Stomach (tissue), 9 donors: ENCODE measurements around the gene MTMR10. TPM values are rescaled to one million over a fixed set of nuclear protein-coding genes. Genes with fewer than 3 reads are reported as not detected.
A peak's percentile ranks its signal among the peaks of the same experiment; 100 is the strongest.

ENCODE experiments used
- DNase-seq, 2 donors: peaks; one replicate each; pipeline versions ENCODE4 v3.0.0 to v3.0.0-alpha.2; 2013 to 2019
- H3K27ac ChIP-seq, 5 donors: fragments of 200-600 bp in 4 of 5; sonication (generic) in 4 of 5; one replicate each; pipeline ENCODE4 v1.5.1; 2013 to 2019; ENCODE audit warnings: mild to moderate bottlenecking in 1 of 5, moderate library complexity in 1 of 5
- H3K27me3 ChIP-seq, 3 donors: fragments of 200-600 bp; sonication (generic); one replicate each; pipeline ENCODE4 v1.5.1; 2017 to 2019; ENCODE audit warnings: mixed run types in 1 of 3
- H3K36me3 ChIP-seq, 4 donors: fragments of 200-600 bp; sonication (generic); 1 replicate in 3 of 4; 2 replicates in 1 of 4; pipeline ENCODE4 v1.5.1; 2016 to 2019
- H3K4me1 ChIP-seq, 4 donors: fragments of 200-600 bp; sonication (generic); one replicate each; pipeline ENCODE4 v1.5.1; 2016 to 2019
- H3K4me3 ChIP-seq, 4 donors: fragments of 200-600 bp; sonication (generic) in 3 of 4; one replicate each; pipeline ENCODE4 v1.5.1; 2016 to 2019; ENCODE audit warnings: mild to moderate bottlenecking in 1 of 4
- H3K9me3 ChIP-seq, 4 donors: fragments of 200-600 bp; sonication (generic); one replicate each; pipeline ENCODE4 v1.5.1; 2016 to 2019
- EP300 ChIP-seq: sonication (generic); formaldehyde crosslinking; IDR thresholded peaks from one replicate; pipeline ENCODE4 v1.6.1; 2017; ENCODE audit warnings: antibody characterized with exemption
- POLR2A ChIP-seq, 4 donors: fragments of 450-650 bp; IDR thresholded peaks; one replicate each; pipeline ENCODE4 v1.6.1; 2016; ENCODE audit warnings: antibody characterized with exemption in 4 of 4, control low read depth in 2 of 4, mild to moderate bottlenecking in 1 of 4, moderate library complexity in 1 of 4
- POLR2AphosphoS5 ChIP-seq, 3 donors: sonication (generic); formaldehyde crosslinking; IDR thresholded peaks; one replicate each; pipeline ENCODE4 v1.6.1; 2016; ENCODE audit warnings: antibody characterized with exemption in 3 of 3
- WGBS, 5 donors: extraction: QIAGEN DNeasy Blood & Tissue Kit in 3 of 5; methylation state at CpG; one replicate each; pipeline versions ENCODE4 v1.1.5 to v1.1.7; 2013 to 2018; 5-methylcytosine and 5-hydroxymethylcytosine counted together
- intact Hi-C: fragments of 100-400 bp; cut with DNase I; formaldehyde crosslinking; loops from one replicate; pipeline ENCODE4 v1.15.1; 2023; ENCODE audit warnings: low total_unique reads
- polyA plus RNA-seq, 3 donors: library from polyadenylated mRNA; stranded (reverse); fragments of 200-250 nt; gene quantifications; one replicate each; pipeline ENCODE4 v1.2.3, GENCODE V29; 2013
- total RNA-seq, 5 donors: library from RNA; depleted of rRNA; stranded (reverse); fragments of >200 nt; gene quantifications; one replicate each; pipeline versions ENCODE4 v1.1.0 to v1.2.3, GENCODE V29; 2014 to 2016
- TF ChIP-seq, protein P1 (sequence below), 7 experiments: fragments of 450-650 bp in 4 of 7; fragments of 200-600 bp in 3 of 7; sonication (generic) in 3 of 7; IDR thresholded peaks; one replicate each; pipeline ENCODE4 v1.5.1; 2016 to 2019; ENCODE audit warnings: antibody characterized with exemption in 7 of 7, control low read depth in 2 of 7, mild to moderate bottlenecking in 1 of 7
- donor health status: healthy with polysubstance abuse.
- donor health status: Bipolar disorder and iron deficiency.
- donor health status: healthy.

MTMR10 gene
- total and polyA plus RNA-seq, 8 donors = 4.9 to 118 (median 26.5) TPM

DNA sequence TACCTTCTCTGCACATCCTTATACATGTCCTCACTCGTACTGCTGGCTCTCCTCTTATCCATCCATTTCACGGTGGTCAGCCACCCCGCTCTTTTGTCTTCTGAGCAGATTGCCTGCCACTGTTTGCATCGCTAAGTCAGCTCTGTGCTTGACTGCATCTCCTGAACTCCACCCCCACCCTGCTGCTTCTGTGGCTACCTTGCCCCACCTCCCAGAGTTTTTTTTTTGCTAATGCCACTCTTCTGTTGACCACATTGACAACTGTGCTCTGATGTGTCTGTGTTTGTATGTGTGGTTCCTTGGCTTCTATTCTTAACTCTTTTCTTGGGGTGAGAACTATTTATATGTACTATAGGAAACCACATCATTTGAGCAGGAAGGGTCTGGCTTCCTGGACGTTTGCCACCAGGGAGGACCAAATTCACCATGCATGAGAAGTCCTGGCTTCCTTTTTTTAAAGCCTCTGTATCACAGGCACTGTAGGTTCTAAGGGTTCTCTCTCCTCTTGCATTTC lies 12.8 kb upstream of the MTMR10 start:
- Histone ChIP-seq H3K36me3 (no peaks in the 10 kb centered on the region), H3K4me1 (peaks cover 0 to 14% (median 0%) of the 10 kb centered on the region in 4 donors), H3K9me3 (no peaks in the 10 kb centered on the region), H3K4me3 (no peak overlapping the region), H3K27ac (no peak overlapping the region), H3K27me3 (peaks cover 0 to 4% (median 0%) of the 10 kb centered on the region in 3 donors)
- DNase-seq = peak; percentile 36 to 49
- TF ChIP-seq POLR2AphosphoS5 (IDR thresholded peaks at IDR 0.05) (no peak), POLR2A (IDR thresholded peaks at IDR 0.05) (no peak), EP300 (no peak)
- TF ChIP-seq, protein P1, sequence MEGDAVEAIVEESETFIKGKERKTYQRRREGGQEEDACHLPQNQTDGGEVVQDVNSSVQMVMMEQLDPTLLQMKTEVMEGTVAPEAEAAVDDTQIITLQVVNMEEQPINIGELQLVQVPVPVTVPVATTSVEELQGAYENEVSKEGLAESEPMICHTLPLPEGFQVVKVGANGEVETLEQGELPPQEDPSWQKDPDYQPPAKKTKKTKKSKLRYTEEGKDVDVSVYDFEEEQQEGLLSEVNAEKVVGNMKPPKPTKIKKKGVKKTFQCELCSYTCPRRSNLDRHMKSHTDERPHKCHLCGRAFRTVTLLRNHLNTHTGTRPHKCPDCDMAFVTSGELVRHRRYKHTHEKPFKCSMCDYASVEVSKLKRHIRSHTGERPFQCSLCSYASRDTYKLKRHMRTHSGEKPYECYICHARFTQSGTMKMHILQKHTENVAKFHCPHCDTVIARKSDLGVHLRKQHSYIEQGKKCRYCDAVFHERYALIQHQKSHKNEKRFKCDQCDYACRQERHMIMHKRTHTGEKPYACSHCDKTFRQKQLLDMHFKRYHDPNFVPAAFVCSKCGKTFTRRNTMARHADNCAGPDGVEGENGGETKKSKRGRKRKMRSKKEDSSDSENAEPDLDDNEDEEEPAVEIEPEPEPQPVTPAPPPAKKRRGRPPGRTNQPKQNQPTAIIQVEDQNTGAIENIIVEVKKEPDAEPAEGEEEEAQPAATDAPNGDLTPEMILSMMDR (IDR thresholded peaks at IDR 0.05) = no peak
- 40 to 52% (median 48%) methylated on average over 5 of the region's 5 CpGs for WGBS, 5 donors
- intact Hi-C loops = no loop called here

DNA sequence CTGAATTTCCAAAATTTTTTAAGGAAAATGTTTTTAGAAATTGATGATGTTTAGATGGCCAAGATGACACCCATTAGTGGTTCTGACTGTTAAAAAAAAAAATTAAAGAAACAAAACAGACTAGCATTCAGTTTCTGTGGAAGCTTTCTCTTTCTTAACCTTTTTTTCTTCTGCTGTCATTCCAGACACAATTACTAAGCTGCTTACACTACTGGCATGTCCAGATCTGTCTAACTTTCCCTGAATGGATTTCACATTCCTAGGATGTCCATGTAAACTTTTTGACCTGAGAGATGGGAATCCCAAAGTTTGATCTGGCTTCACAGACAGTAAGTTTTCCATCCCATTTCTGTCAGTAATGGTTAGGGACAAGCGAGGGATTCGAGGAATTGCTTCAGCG lies 10.3 kb upstream of the MTMR10 start:
- no peak for DNase-seq
- Histone ChIP-seq H3K4me1 (peaks cover 0 to 14% (median 0%) of the 10 kb centered on the region in 4 donors), H3K27ac (no peak overlapping the region), H3K4me3 (no peak overlapping the region), H3K36me3 (no peaks in the 10 kb centered on the region), H3K27me3 (peaks cover 0 to 4% (median 0%) of the 10 kb centered on the region in 3 donors), H3K9me3 (no peaks in the 10 kb centered on the region)
- intact Hi-C loops = no loop called here
- no peak for TF ChIP-seq EP300
- TF ChIP-seq, protein P1 (IDR thresholded peaks at IDR 0.05) = no peak
- TF ChIP-seq POLR2A (IDR thresholded peaks at IDR 0.05) = no peak
- no peak for TF ChIP-seq POLR2AphosphoS5 (IDR thresholded peaks at IDR 0.05)
- 89 to 98% (median 94%) methylated on average over 3 of the region's 3 CpGs for WGBS, 5 donors

DNA sequence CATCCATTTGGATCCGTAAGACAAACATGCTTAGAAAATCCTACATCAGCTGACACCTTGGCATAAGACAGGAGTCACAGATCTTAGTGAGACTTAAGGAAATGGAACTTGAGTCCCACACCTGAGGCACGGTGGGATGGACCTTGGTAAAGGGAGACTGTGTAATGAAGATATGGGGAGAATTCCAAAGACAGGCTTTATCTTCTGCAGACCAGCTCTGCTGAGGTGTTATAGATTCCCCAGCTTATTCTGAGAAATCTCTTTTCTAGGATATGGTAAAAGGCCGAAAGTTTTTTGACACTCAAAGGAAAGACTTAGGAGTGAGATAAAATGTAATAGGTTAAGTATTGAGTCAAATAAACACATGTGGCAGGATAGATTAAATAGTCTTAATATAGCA lies 8.3 kb upstream of the MTMR10 start:
- intact Hi-C loops = no loop called here
- no peak overlapping the region for H3K27ac ChIP-seq
- H3K27me3 ChIP-seq = peaks cover 0 to 4% (median 0%) of the 10 kb centered on the region in 3 donors
- WGBS, 5 donors = 38 to 68% (median 46%) methylated on average over 3 of the region's 3 CpGs
- no peak for DNase-seq
- H3K4me3 ChIP-seq = no peak overlapping the region
- H3K9me3 ChIP-seq = no peaks in the 10 kb centered on the region
- H3K36me3 ChIP-seq = no peaks in the 10 kb centered on the region
- TF ChIP-seq POLR2A (IDR thresholded peaks at IDR 0.05) = no peak
- TF ChIP-seq, protein P1 (IDR thresholded peaks at IDR 0.05) = no peak
- TF ChIP-seq POLR2AphosphoS5 (IDR thresholded peaks at IDR 0.05) = no peak
- TF ChIP-seq EP300 = no peak
- peaks cover 0 to 10% (median 0%) of the 10 kb centered on the region in 4 donors for H3K4me1 ChIP-seq

DNA sequence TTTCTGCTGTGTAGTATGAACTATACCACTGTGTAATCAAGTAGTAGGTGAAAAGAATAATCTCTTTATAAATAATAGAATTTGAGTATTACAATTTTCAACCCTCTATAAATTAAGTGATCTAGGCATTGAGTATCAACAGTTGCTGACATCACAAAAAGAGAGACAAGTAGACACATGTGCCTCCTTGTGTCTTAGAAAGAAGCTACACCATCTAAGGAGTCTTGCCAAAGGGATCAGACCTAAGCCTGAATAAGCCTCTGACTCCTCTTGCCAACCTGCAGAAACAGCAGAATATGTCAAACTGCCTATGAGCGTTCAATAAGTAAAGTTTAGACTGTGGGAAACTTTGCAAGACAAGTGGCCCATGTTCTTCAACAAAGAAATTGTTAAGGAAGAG lies 5.8 kb upstream of the MTMR10 start:
- Histone ChIP-seq H3K4me3 (no peak overlapping the region), H3K27me3 (no peaks in the 10 kb centered on the region), H3K4me1 (peaks cover 0 to 7% (median 2%) of the 10 kb centered on the region in 4 donors), H3K27ac (no peak overlapping the region), H3K9me3 (no peaks in the 10 kb centered on the region), H3K36me3 (no peaks in the 10 kb centered on the region)
- 81 to 98% (median 90%) methylated on average over 1 of the region's 1 CpG for WGBS, 5 donors
- TF ChIP-seq POLR2AphosphoS5 (IDR thresholded peaks at IDR 0.05) (no peak), POLR2A (IDR thresholded peaks at IDR 0.05) (no peak), EP300 (no peak)
- TF ChIP-seq, protein P1 (IDR thresholded peaks at IDR 0.05) = no peak
- intact Hi-C loops = no loop called here
- no peak for DNase-seq
